Measurements from ENCODE around the gene GRIK4. TPM values are rescaled to one million over a fixed set of nuclear protein-coding genes. Genes with fewer than 3 reads are reported as not detected.

Gene GRIK4
- polyA plus RNA-seq, 1 of the 3 experiments (the other 2 are of a cell fraction) = 0.03 TPM

DNA sequence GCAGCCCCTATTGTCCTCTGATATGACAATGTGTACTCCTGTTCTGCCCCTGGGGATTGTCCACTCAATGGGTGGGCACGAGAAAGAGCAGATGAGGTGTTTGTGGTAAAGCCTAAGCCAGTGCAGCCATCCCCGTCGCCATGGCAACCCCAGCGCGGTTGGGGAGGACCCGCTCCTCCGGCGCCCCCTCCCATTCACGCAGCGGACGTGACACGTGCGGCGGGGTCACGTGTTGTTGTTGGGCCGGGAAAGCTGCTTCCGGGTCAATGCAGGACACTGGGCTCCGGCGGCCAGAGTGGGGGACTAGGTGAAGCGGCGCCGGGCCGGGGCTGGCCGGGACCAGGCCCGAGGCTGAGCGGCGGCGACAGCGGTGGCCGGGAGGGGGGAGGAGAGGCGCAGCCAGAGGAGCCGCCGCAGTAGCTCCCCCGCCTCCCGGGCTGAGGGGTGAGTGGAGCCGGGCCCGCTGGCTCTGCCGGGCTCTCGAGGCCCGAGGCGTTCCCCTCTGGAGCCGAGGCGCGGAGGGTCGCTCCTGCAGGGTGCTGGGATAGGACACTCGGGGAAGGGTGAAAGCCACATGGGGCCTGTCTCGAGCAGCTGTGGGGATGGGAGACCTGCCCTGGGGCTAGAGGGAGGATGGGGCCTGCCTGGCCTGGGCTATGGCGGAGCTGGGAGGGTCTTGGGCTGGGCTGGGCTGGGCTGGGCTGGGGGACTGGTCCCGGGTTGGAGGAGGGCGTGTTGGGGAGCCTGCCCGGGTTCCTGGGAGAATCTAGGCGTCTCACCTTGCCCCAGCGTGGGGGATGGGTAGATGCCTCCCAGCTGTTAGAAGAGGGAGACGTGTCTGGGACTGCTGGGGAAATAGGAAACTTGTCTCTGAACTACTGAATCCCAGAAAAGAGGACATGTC lies 512.6 kb downstream of the GRIK4 start, which contains the start of gene TBCEL (continued):
- TF ChIP-seq RFX5 (IDR thresholded peaks at IDR 0.05; ENCODE audit: low read length) = peak; percentile 63; the same call in 1 of the 2 replicates
- no peak for TF ChIP-seq RCOR1 (IDR thresholded peaks at IDR 0.05; ENCODE audit: low read length)
- TF ChIP-seq MXI1 (IDR thresholded peaks at IDR 0.05; ENCODE audit: low read depth, low read length) = peak; percentile 94
- TF ChIP-seq, protein P1, sequence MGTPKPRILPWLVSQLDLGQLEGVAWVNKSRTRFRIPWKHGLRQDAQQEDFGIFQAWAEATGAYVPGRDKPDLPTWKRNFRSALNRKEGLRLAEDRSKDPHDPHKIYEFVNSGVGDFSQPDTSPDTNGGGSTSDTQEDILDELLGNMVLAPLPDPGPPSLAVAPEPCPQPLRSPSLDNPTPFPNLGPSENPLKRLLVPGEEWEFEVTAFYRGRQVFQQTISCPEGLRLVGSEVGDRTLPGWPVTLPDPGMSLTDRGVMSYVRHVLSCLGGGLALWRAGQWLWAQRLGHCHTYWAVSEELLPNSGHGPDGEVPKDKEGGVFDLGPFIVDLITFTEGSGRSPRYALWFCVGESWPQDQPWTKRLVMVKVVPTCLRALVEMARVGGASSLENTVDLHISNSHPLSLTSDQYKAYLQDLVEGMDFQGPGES (IDR thresholded peaks at IDR 0.05; ENCODE audit: low read depth, low read length) = no peak
- no peak for TF ChIP-seq RAD21 (IDR thresholded peaks at IDR 0.05; ENCODE audit: low read length)
- no peak for TF ChIP-seq NRF1 (IDR thresholded peaks at IDR 0.05; ENCODE audit: low read depth, low read length)
- no peak for TF ChIP-seq TEAD4 (IDR thresholded peaks at IDR 0.05; ENCODE audit: borderline replicate concordance, insufficient read depth)
- TF ChIP-seq, protein P2, sequence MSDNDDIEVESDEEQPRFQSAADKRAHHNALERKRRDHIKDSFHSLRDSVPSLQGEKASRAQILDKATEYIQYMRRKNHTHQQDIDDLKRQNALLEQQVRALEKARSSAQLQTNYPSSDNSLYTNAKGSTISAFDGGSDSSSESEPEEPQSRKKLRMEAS (IDR thresholded peaks at IDR 0.05; ENCODE audit: low read depth) = peak; percentile 97
- no peak for TF ChIP-seq NFIC (IDR thresholded peaks at IDR 0.05; ENCODE audit: borderline replicate concordance)
- TF ChIP-seq, protein P3, sequence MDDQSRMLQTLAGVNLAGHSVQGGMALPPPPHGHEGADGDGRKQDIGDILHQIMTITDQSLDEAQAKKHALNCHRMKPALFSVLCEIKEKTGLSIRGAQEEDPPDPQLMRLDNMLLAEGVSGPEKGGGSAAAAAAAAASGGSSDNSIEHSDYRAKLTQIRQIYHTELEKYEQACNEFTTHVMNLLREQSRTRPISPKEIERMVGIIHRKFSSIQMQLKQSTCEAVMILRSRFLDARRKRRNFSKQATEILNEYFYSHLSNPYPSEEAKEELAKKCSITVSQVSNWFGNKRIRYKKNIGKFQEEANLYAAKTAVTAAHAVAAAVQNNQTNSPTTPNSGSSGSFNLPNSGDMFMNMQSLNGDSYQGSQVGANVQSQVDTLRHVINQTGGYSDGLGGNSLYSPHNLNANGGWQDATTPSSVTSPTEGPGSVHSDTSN (IDR thresholded peaks at IDR 0.05) = no peak
- TF ChIP-seq MEF2A (IDR thresholded peaks at IDR 0.05; ENCODE audit: borderline replicate concordance, low read depth) = no peak

DNA sequence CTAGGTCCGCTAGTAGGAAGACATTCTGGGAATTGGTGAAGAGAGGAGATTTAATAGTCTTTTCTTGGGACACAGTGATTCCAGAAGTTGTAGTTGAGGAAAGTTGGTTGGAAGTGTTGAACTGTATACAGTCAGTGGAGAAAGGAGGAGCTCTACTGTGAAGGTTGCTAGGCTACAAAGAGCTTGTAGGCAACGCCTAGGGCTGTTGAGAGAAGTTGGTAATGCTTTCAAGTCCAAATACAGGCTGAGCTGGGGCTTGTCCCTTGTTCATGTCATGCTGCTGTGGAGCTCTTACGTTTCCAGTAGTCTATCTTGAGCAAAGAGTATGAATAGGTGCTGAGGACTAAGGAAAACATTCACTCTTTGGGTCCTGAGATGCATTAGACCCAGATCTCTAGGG lies 513.4 kb downstream of the GRIK4 start:
- Histone ChIP-seq H2AFZ (ENCODE audit: low read depth) (no peak overlapping the region), H3K4me1 (ENCODE audit: control insufficient read depth in 1 of 2, insufficient read depth in 2 of 2, low read depth in 1 of 2, low read length in 1 of 2) (peaks cover 6 to 18% of the 10 kb centered on the region in 2 experiments; a peak in 3 of 4 replicates), H3K9ac (peak overlapping the region; percentile 86; the same call in 1 of the 2 replicates), H3K79me2 (ENCODE audit: insufficient read depth) (peaks cover 55% of the 10 kb centered on the region), H3K27me3 (ENCODE audit: insufficient read depth) (no peaks in the 10 kb centered on the region), H3K4me2 (peak overlapping the region; percentile 92), H3K27ac (ENCODE audit: low read depth in 2 of 2, low read length in 1 of 2) (peak overlapping the region; percentile 35 to 76; a peak in 2 of 4 replicates), H3F3A (replicated peaks; ENCODE audit: insufficient read depth) (no peaks in the 10 kb centered on the region), H3K36me3 (replicated peaks in 1 of 2; ENCODE audit: control insufficient read depth in 1 of 2, insufficient read depth in 2 of 2, low read length in 1 of 2) (peaks cover 0 to 7% of the 10 kb centered on the region in 2 experiments), H3K9me3 (no peaks in the 10 kb centered on the region), H3K9me2 (no peaks in the 10 kb centered on the region), H3K4me3 (ENCODE audit: low read depth in 2 of 2, low read length in 1 of 2) (peak overlapping the region; percentile 74 to 96), H4K20me1 (ENCODE audit: insufficient read depth) (peaks cover 19% of the 10 kb centered on the region; the same call in 1 of the 2 replicates)
- no peak for DNase-seq
- ChIA-PET POLR2A (interaction anchor here (0.6 to 1.8 kb wide), 4 partner anchors 10 to 497 kb away, joined by 3 to 4 read pairs (median 3); no protein-coding TSS in a partner anchor), CTCF (interaction anchor here (0.7 to 2.2 kb wide), 5 partner anchors 9 to 95 kb away, joined by 3 to 5 read pairs (median 4); no protein-coding TSS in a partner anchor)
- TF ChIP-seq RXRA (IDR thresholded peaks at IDR 0.05; ENCODE audit: borderline replicate concordance, low read depth) (no peak), ELF1 (IDR thresholded peaks at IDR 0.05) (no peak), JUND (IDR thresholded peaks at IDR 0.05) (no peak), FOXJ3 (CRISPR knock-in tag; IDR thresholded peaks at IDR 0.05) (no peak)
- WGBS (ENCODE audit: low lambda C conversion rate) = 57% methylated on average over 3 of the region's 3 CpGs

Data from SK-N-SH (cell line).